Left colon (tissue), 2 donors: ENCODE data around the gene CLN3. TPM values are rescaled to one million over a fixed set of nuclear protein-coding genes. Genes with fewer than 3 reads are reported as not detected.
"Not testable (repeated sequence)": the region's sequence is repeated elsewhere in the genome, so short reads cannot be mapped to it uniquely, and the experiment has no call there.

Source experiments
- ATAC-seq: fragments of 200-7000 bp; cut with Tn5 transposase; one replicate; pipeline ENCODE4 v1.9.1; 2020; ENCODE audit warnings: mild to moderate bottlenecking, moderate library complexity
- DNase-seq, 2 donors: peaks; one replicate each; pipeline ENCODE4 v3.0.0-alpha.2; 2020
- intact Hi-C, 2 donors: fragments of 100-400 bp; cut with DNase I in 1 of 2; cut with micrococcal nuclease in 1 of 2; formaldehyde crosslinking; loops; one replicate each; pipeline versions ENCODE4 v1.11.2 to v1.14.0; 2022; cut with DNase I, micrococcal nuclease
- total RNA-seq, 2 donors: library from RNA; stranded (reverse); fragmentation: NEBNext Ultra II Directional; extraction: Animal tissue kit (Norgen Biotek cat#: 25700); gene quantifications; one replicate each; pipeline ENCODE4 v1.2.1, GENCODE V29; 2021
- donor health status: DM: no; HTN: no; CAD: no.
- donor health status: DM: yes; HTN: yes; CAD: no.

CLN3 gene
- total RNA-seq, 2 donors from 2014 or later = 84.0 to 142 TPM

DNA sequence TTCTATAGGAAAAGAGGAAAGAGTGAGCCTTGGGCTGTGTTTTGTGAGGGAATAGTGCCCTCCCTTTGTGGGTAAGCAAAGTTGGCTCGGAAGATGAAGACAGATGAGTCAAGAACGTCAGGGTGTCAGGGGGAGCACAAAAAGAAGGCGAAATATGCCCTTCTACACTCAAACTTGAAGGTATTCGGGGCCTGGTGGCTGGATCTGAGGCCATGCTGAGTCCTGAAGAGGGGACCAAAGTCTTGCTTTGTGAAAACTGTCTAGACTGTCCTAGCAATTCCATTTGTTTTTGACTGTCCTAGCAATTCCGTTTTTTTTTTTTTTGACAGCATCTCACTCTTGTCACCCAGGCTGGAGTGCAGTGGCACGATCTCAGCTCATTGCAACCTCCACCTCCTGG lies 53.0 kb downstream of the CLN3 start:
- ATAC-seq, DNase-seq, intact Hi-C loops: not testable (repeated sequence)

DNA sequence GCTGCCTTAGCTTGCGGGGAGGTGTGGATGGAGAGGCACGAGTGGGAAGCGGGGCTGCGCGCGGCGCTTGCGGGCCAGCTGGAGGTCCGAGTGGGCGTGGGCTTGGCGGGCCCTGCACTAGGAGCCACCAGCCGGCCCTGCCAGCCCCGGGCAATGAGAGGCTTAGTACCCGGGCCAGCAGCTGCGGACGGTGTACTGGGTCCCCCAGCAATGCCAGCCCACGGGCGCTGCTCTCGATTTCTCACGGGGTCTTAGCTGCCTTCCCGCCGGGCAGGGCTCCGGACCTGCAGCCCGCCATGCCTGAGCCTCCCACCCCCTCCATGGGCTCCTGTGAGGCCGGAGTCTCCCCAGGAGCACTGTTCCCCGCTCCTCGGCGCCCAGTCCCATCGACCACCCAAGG lies 56.5 kb downstream of the CLN3 start:
- ATAC-seq, intact Hi-C loops: not testable (repeated sequence)
- peak in 1 of 2 donors; percentile 15 for DNase-seq

Other genes starting within 250 kb of the CLN3 start
- gene SBK1, start 199.5 kb downstream of the CLN3 start, total RNA-seq = under 1 TPM; 0.28 to 0.58 TPM
- 1 to 10 TPM; 2.0 to 4.0 TPM for gene NPIPB6, start 128.6 kb downstream of the CLN3 start, total RNA-seq
- 10 to 100 TPM; 19.8 to 76.1 TPM for gene EIF3CL, start 88.2 kb downstream of the CLN3 start, total RNA-seq
- under 1 TPM in 1 of 2 donors, not detected in 1; 0.21 TPM for gene NPIPB7, start 19.7 kb downstream of the CLN3 start, total RNA-seq
- 10 to 100 TPM; 49.8 to 96.0 TPM for gene APOBR, start 2.6 kb upstream of the CLN3 start, total RNA-seq
- not detected for gene IL27, start 14.8 kb upstream of the CLN3 start, total RNA-seq
- 100 to 1,000 TPM in 1 of 2 donors, 10 to 100 TPM in 1; 52.2 to 106 TPM for gene NUPR1, start 46.9 kb upstream of the CLN3 start, total RNA-seq
- gene SGF29, start 61.8 kb upstream of the CLN3 start, total RNA-seq = 10 to 100 TPM; 21.7 to 26.4 TPM
- 10 to 100 TPM; 26.9 to 30.6 TPM for gene SULT1A2, start 105.0 kb upstream of the CLN3 start, total RNA-seq
- 100 to 1,000 TPM; 115 to 135 TPM for gene SULT1A1, start 118.0 kb upstream of the CLN3 start, total RNA-seq
- 1 to 10 TPM; 1.6 to 5.7 TPM for gene NPIPB8, start 146.0 kb upstream of the CLN3 start, total RNA-seq
- 100 to 1,000 TPM; 550 to 645 TPM for gene EIF3C, start 219.4 kb upstream of the CLN3 start, total RNA-seq